ENCODE data around the gene KIF7. TPM values are rescaled to one million over a fixed set of nuclear protein-coding genes. Genes with fewer than 3 reads are reported as not detected.

KIF7 gene
- total RNA-seq, 1 experiment from 2014 or later: 2.7 TPM

DNA sequence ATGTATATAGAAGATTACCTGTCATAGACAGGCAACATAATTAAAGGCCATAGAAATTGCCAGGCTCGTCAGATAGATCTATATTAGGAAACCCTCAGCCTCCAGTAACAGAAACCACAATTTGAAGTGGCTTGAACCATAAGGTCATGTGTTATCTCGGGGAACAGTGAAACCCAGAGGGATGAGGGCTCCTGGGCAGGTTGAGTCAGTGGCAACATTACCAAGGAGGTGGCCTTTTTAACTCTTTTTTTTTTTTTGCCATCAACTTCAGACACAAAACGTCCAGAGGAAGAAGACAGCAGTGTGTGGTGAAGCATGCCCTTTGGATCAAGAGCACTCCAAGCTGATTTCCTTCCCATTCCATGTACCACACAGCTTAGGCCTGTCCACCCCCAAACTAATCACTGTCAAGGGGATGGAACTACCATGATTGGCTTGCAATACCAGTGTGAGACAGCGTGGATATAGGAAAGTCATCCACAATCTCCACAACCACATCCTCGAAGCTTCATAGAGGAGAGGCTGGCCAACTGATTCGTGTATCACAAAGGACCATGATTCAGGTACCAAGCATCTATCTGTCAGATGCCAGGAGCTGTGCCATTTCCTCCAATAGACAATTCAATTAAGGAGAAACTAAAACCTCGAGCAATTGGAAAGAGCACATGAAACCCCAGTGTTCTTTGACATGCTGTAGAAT lies 999 bp upstream of the KIF7 start:
- ChIA-PET POLR2A (no interaction called here), CTCF (interaction anchor here (0.6 kb wide), 1 partner anchor 24 kb away, joined by 3 read pairs; no protein-coding TSS in a partner anchor)
- TF ChIP-seq, protein P1, sequence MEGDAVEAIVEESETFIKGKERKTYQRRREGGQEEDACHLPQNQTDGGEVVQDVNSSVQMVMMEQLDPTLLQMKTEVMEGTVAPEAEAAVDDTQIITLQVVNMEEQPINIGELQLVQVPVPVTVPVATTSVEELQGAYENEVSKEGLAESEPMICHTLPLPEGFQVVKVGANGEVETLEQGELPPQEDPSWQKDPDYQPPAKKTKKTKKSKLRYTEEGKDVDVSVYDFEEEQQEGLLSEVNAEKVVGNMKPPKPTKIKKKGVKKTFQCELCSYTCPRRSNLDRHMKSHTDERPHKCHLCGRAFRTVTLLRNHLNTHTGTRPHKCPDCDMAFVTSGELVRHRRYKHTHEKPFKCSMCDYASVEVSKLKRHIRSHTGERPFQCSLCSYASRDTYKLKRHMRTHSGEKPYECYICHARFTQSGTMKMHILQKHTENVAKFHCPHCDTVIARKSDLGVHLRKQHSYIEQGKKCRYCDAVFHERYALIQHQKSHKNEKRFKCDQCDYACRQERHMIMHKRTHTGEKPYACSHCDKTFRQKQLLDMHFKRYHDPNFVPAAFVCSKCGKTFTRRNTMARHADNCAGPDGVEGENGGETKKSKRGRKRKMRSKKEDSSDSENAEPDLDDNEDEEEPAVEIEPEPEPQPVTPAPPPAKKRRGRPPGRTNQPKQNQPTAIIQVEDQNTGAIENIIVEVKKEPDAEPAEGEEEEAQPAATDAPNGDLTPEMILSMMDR (IDR thresholded peaks at IDR 0.05; ENCODE audit: unreplicated experiment): no peak
- DNase-seq (ENCODE audit: unreplicated experiment): no peak
- H3K4me1 Mint-ChIP-seq (ENCODE audit: insufficient read depth, unreplicated experiment): no peaks in the 10 kb centered on the region
- H3K27ac Mint-ChIP-seq (ENCODE audit: low read depth, unreplicated experiment): no peak overlapping the region
- no peak overlapping the region for H3K4me3 Mint-ChIP-seq (ENCODE audit: unreplicated experiment)
- H3K36me3 Mint-ChIP-seq (ENCODE audit: insufficient read depth, unreplicated experiment): no peaks in the 10 kb centered on the region
- BruUV-seq (replicated peaks): no TSS peak
- intact Hi-C loops (cut with micrococcal nuclease): no loop called here
- H3K27me3 Mint-ChIP-seq (ENCODE audit: insufficient read depth, unreplicated experiment): peaks cover 21% of the 10 kb centered on the region
- H3K9me3 Mint-ChIP-seq (ENCODE audit: unreplicated experiment): no peaks in the 10 kb centered on the region

DNA sequence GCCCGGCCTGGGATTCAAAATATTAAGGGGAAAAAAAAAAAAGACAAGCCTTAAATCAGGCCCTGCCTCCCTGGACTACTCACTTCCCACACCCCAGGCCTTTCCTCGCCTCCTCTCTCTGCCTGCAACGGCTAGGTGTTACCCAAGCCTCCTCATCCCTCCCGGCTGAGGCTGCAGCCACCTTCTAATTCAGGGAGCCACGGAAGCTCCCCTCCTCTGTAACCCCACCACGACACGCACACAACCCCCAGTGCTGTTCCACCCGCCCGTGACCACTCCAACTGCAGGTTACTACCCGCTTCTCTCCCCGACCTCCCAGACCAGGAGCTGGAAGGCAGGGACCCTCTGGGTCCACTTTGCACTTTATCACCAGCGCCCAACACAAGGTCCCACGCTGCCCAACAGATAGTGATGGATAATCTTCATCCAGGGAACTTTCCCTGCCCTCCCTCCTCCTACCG lies 936 bp downstream of the KIF7 start:
- intact Hi-C loops (cut with micrococcal nuclease): no loop called here
- CTCF ChIA-PET: interaction anchor here (0.8 to 1.1 kb wide), 2 partner anchors 42 to 212 kb away, joined by 3 to 4 read pairs; no protein-coding TSS in a partner anchor
- Mint-ChIP-seq H3K9me3 (ENCODE audit: unreplicated experiment) (no peaks in the 10 kb centered on the region), H3K36me3 (ENCODE audit: insufficient read depth, unreplicated experiment) (no peaks in the 10 kb centered on the region), H3K4me1 (ENCODE audit: insufficient read depth, unreplicated experiment) (no peaks in the 10 kb centered on the region), H3K27ac (ENCODE audit: low read depth, unreplicated experiment) (no peak overlapping the region), H3K4me3 (ENCODE audit: unreplicated experiment) (peak overlapping the region; percentile 62), H3K27me3 (ENCODE audit: insufficient read depth, unreplicated experiment) (peaks cover 21% of the 10 kb centered on the region)
- POLR2A ChIA-PET: interaction anchor here (0.9 kb wide), 1 partner anchor 31 kb away, joined by 3 read pairs; no protein-coding TSS in a partner anchor
- peak; percentile 42 for DNase-seq (ENCODE audit: unreplicated experiment)
- TF ChIP-seq, protein P1 (IDR thresholded peaks at IDR 0.05; ENCODE audit: unreplicated experiment): no peak
- BruUV-seq (replicated peaks): no TSS peak

DNA sequence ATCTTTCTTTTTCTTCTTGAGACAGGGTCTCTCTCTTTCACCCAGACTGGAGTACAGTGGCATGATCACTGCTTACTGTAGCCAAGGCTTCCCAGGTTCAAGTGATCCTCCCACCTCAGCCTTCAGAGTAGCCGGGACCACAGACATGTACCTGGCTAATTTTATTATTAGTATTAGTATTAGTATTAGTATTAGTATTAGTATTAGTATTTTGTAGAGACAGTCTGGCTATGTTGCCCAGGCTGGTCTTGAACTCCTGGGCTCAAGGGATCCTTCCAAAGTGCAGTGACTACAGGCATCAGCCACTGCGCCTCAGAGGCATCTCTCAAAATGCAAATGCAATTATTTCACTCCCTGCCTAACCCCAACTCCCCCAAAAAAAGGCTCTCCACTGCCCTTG lies 1.7 kb downstream of the KIF7 start:
- Mint-ChIP-seq H3K27me3 (ENCODE audit: insufficient read depth, unreplicated experiment) (peaks cover 21% of the 10 kb centered on the region), H3K9me3 (ENCODE audit: unreplicated experiment) (no peaks in the 10 kb centered on the region), H3K27ac (ENCODE audit: low read depth, unreplicated experiment) (no peak overlapping the region), H3K36me3 (ENCODE audit: insufficient read depth, unreplicated experiment) (no peaks in the 10 kb centered on the region), H3K4me3 (ENCODE audit: unreplicated experiment) (no peak overlapping the region), H3K4me1 (ENCODE audit: insufficient read depth, unreplicated experiment) (no peaks in the 10 kb centered on the region)
- ChIA-PET POLR2A (no interaction called here), CTCF (no interaction called here)
- DNase-seq (ENCODE audit: unreplicated experiment): no peak
- BruUV-seq (replicated peaks): no TSS peak
- TF ChIP-seq, protein P1 (IDR thresholded peaks at IDR 0.05; ENCODE audit: unreplicated experiment): no peak
- intact Hi-C loops (cut with micrococcal nuclease): no loop called here

DNA sequence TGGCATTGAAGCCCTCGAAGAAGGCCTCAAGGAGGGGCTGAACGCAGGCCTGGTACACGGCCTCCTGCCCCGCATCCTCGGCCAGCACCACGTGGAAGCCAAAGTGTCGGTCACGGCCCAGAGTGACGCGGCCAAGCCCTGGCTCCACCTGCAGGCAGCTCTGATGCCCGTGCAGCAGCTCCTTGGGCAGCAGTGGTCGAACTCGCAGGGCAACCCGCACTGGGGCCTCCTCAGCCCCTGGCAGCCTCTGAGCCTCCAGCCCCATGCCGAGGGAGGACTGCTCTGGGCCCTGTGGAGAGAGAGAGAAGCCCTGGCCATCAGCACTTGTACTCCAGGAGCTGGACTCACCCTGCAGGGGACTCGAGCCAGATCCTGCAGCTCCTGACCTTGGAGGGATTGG lies 2.6 kb downstream of the KIF7 start:
- Mint-ChIP-seq H3K36me3 (ENCODE audit: insufficient read depth, unreplicated experiment) (no peaks in the 10 kb centered on the region), H3K4me3 (ENCODE audit: unreplicated experiment) (no peak overlapping the region), H3K27ac (ENCODE audit: low read depth, unreplicated experiment) (no peak overlapping the region), H3K27me3 (ENCODE audit: insufficient read depth, unreplicated experiment) (peaks cover 21% of the 10 kb centered on the region), H3K9me3 (ENCODE audit: unreplicated experiment) (no peaks in the 10 kb centered on the region), H3K4me1 (ENCODE audit: insufficient read depth, unreplicated experiment) (no peaks in the 10 kb centered on the region)
- ChIA-PET CTCF (no interaction called here), POLR2A (no interaction called here)
- TF ChIP-seq, protein P1 (IDR thresholded peaks at IDR 0.05; ENCODE audit: unreplicated experiment): no peak
- intact Hi-C loops (cut with micrococcal nuclease): no loop called here
- DNase-seq (ENCODE audit: unreplicated experiment): no peak
- no TSS peak for BruUV-seq (replicated peaks)

Measured in MCF 10A (cell line).